Upper lobe of left lung (tissue), 6 donors: ENCODE measurements around the gene CAPN5. TPM values are rescaled to one million over a fixed set of nuclear protein-coding genes. Genes with fewer than 3 reads are reported as not detected.
A peak's percentile ranks its signal among the peaks of the same experiment; 100 is the strongest.

ENCODE experiments used
- ATAC-seq, 2 donors: fragments of 200-7000 bp; cut with Tn5 transposase; one replicate each; pipeline ENCODE4 v1.9.1; 2022; ENCODE audit warnings: mild to moderate bottlenecking in 2 of 2, moderate library complexity in 2 of 2; ENCODE audit not compliant: low FRiP score in 2 of 2
- DNase-seq, 2 donors: peaks; one replicate each; pipeline ENCODE4 v3.0.0-alpha.2; 2019 to 2020
- H3K27ac ChIP-seq, 4 donors: fragments of 200-600 bp; sonication (generic); one replicate each; pipeline ENCODE4 v1.5.1; 2016 to 2019
- H3K27me3 ChIP-seq, 4 donors: fragments of 200-600 bp; sonication (generic); one replicate each; pipeline ENCODE4 v1.5.1; 2017 to 2019
- H3K36me3 ChIP-seq, 4 donors: fragments of 200-600 bp; sonication (generic); one replicate each; pipeline ENCODE4 v1.5.1; 2016 to 2019
- H3K4me1 ChIP-seq, 4 donors: fragments of 200-600 bp; sonication (generic); one replicate each; pipeline ENCODE4 v1.5.1; 2018 to 2019
- H3K4me3 ChIP-seq, 4 donors: fragments of 200-600 bp; sonication (generic); one replicate each; pipeline ENCODE4 v1.5.1; 2017 to 2019; ENCODE audit warnings: mild to moderate bottlenecking in 2 of 4, moderate library complexity in 1 of 4
- H3K9me3 ChIP-seq, 4 donors: fragments of 200-600 bp; sonication (generic); one replicate each; pipeline ENCODE4 v1.5.1; 2018 to 2019
- CTCF ChIP-seq, 6 experiments: fragments of 450-650 bp in 4 of 6; fragments of 200-600 bp in 2 of 6; sonication (generic) in 2 of 6; IDR thresholded peaks; one replicate each; pipeline ENCODE4 v1.5.1; 2016 to 2019; ENCODE audit warnings: antibody characterized with exemption in 6 of 6
- EP300 ChIP-seq, 4 donors: sonication (generic); formaldehyde crosslinking; IDR thresholded peaks; one replicate each; pipeline ENCODE4 v1.5.1; 2017; ENCODE audit warnings: antibody characterized with exemption in 4 of 4, control low read depth in 2 of 4
- POLR2A ChIP-seq, 4 donors: fragments of 450-650 bp; IDR thresholded peaks; one replicate each; pipeline ENCODE4 v1.5.1; 2016 to 2017; ENCODE audit warnings: antibody characterized with exemption in 4 of 4, mild to moderate bottlenecking in 2 of 4
- POLR2AphosphoS5 ChIP-seq, 2 donors: sonication (generic); formaldehyde crosslinking; IDR thresholded peaks; one replicate each; pipeline ENCODE4 v1.5.1; 2017; ENCODE audit warnings: antibody characterized with exemption in 2 of 2
- WGBS, 2 donors: methylation state at CpG; one replicate each; pipeline ENCODE4 v1.1.5; 2017 to 2018; 5-methylcytosine and 5-hydroxymethylcytosine counted together
- total RNA-seq, 6 donors: library from RNA; depleted of rRNA in 4 of 6; stranded (reverse); fragments of >200 nt in 4 of 6; gene quantifications; one replicate each; pipeline versions ENCODE4 v1.1.0 to v1.2.1, GENCODE V29; 2016 to 2021
- donor health status: DM: no; HTN: no; CAD: no; lungs with moderate emphysema.
- donor health status: DM: no; HTN: yes; CAD: no; lungs with severe emphysema.

The CAPN5 gene
- total RNA-seq, 6 donors from 2014 or later: 2.6 to 8.4 (median 4.4) TPM

- Histone ChIP-seq H3K4me1 (peaks cover 0 to 10% (median 0%) of the 10 kb centered on the region in 4 donors), H3K27ac (no peak overlapping the region), H3K9me3 (no peaks in the 10 kb centered on the region), H3K27me3 (peaks cover 0 to 15% (median 6%) of the 10 kb centered on the region in 4 donors), H3K36me3 (no peaks in the 10 kb centered on the region), H3K4me3 (no peak overlapping the region)
- no peak for DNase-seq
- ATAC-seq: peak; percentile 20 to 54
- TF ChIP-seq POLR2A (IDR thresholded peaks at IDR 0.05): no peak
- TF ChIP-seq CTCF (IDR thresholded peaks at IDR 0.05): no peak
- no peak for TF ChIP-seq POLR2AphosphoS5 (IDR thresholded peaks at IDR 0.05)
- TF ChIP-seq EP300 (IDR thresholded peaks at IDR 0.05): no peak
- WGBS, 2 donors: 78 to 80% methylated on average over 4 of the region's 4 CpGs
These were observed 74.3 kb downstream of the CAPN5 start for GRCh38 chr11:77141034-77141433.

GRCh38 chr11:77141475-77141874, 74.7 kb downstream of the CAPN5 start:
- 93 to 98% methylated on average over 4 of the region's 4 CpGs for WGBS, 2 donors
- Histone ChIP-seq H3K4me3 (no peak overlapping the region), H3K4me1 (peaks cover 0 to 10% (median 0%) of the 10 kb centered on the region in 4 donors), H3K9me3 (no peaks in the 10 kb centered on the region), H3K27ac (no peak overlapping the region), H3K27me3 (peaks cover 0 to 15% (median 6%) of the 10 kb centered on the region in 4 donors), H3K36me3 (no peaks in the 10 kb centered on the region)
- DNase-seq (no peak), ATAC-seq (no peak)
- TF ChIP-seq CTCF (IDR thresholded peaks at IDR 0.05) (no peak), POLR2AphosphoS5 (IDR thresholded peaks at IDR 0.05) (no peak), POLR2A (IDR thresholded peaks at IDR 0.05) (no peak), EP300 (IDR thresholded peaks at IDR 0.05) (no peak)

GRCh38 chr11:77142091-77142975, 75.6 kb downstream of the CAPN5 start:
- peaks cover 0 to 11% (median 0%) of the 10 kb centered on the region in 4 donors for H3K4me1 ChIP-seq
- peaks cover 0 to 13% (median 6%) of the 10 kb centered on the region in 4 donors for H3K27me3 ChIP-seq
- H3K36me3 ChIP-seq: no peaks in the 10 kb centered on the region
- no peaks in the 10 kb centered on the region for H3K9me3 ChIP-seq
- 90% methylated on average over 6 to 10 of the region's 11 CpGs for WGBS, 2 donors
- TF ChIP-seq POLR2A (IDR thresholded peaks at IDR 0.05): no peak
- no peak for TF ChIP-seq EP300 (IDR thresholded peaks at IDR 0.05)
- no peak for TF ChIP-seq POLR2AphosphoS5 (IDR thresholded peaks at IDR 0.05)
- TF ChIP-seq CTCF (IDR thresholded peaks at IDR 0.05): no peak
- ATAC-seq (no peak), DNase-seq (no peak)
- H3K27ac ChIP-seq: no peak overlapping the region
- H3K4me3 ChIP-seq: no peak overlapping the region

DNA sequence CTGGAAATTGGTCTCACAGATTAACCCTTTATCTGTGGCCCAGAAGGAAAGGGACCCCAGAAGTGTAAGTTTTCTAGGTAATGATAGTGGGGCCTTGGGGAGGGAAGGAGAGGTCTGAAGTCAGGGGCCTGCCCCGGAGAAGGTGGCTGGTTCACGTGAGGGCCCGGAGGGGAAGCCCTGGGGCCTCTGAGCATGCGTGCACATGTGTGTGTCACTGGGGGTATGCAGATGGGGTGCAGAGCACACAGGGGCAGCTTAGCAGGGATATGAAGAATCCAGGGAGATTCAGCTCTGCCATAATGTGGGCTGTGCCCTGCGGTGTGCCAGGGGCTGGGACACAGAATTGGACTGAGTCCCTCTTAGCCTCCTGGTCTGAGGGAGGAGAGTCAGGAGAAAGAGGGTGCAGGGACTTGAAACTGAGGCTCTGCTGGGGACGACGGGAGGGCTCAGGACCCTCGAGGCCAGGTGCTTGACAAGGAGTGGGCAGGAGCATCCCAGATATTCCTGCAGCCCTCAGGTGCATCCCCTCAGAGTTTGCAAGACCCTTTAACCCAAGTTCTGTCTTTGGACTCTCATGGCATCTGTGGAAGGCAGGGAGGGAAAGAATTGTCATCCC, 76.7 kb downstream of the CAPN5 start:
- Histone ChIP-seq H3K4me1 (peaks cover 0 to 19% (median 8%) of the 10 kb centered on the region in 4 donors), H3K36me3 (no peaks in the 10 kb centered on the region), H3K4me3 (no peak overlapping the region), H3K9me3 (no peaks in the 10 kb centered on the region), H3K27ac (no peak overlapping the region), H3K27me3 (peaks cover 0 to under 1% (median 0%) of the 10 kb centered on the region in 4 donors)
- TF ChIP-seq POLR2A (IDR thresholded peaks at IDR 0.05) (no peak), EP300 (IDR thresholded peaks at IDR 0.05) (no peak), POLR2AphosphoS5 (IDR thresholded peaks at IDR 0.05) (no peak), CTCF (IDR thresholded peaks at IDR 0.05) (no peak)
- 90 to 98% methylated on average over 8 of the region's 8 CpGs for WGBS, 2 donors
- ATAC-seq (no peak), DNase-seq (no peak)
